SK-N-MC (cell line): ENCODE measurements around the gene FAM168A.

Experiments
- EZH2 ChIP-seq: fragments of 200-600 bp; sonication (generic); IDR thresholded peaks from one replicate; pipeline ENCODE4 v1.6.1; 2017; ENCODE audit warnings: antibody characterized with exemption
- POLR2AphosphoS5 ChIP-seq: IDR thresholded peaks from 2 replicates; pipeline ENCODE4 v1.6.1; 2012; ENCODE audit warnings: mild to moderate bottlenecking, low read depth, low read length, borderline replicate concordance

DNA sequence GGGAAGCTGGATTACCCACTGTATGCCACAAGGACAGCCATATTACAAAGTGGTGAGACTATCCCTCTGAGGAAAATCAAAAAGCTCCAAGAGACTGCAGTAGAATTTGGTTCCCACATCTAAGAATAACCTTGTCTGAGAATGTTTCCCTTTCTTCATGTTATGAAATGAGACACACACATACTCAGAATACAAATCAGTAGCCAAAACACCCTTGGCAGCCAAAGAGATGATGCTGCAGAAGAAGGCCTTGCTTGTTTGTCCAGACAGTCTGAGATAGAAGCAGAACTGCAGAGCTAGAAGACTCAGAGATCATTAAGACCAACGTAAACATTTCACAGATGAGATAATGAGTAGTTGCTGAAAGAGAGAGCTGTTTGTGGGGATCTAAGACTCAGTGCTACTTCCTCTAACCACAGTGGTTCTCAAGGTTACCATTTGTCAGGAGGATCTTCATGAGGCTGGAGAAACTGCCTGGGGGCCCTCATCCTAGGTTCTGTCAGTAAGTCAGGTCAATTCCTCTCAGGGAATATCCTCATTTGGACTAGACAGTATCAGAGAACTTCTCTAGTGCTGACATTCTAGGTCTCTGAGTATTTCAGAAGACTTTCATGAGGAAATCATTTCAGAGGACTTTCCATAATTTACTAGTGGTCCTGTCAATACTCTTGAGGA, 182.8 kb downstream of the FAM168A start:
- no peak for TF ChIP-seq EZH2
- TF ChIP-seq POLR2AphosphoS5, result no peak
